Adrenal gland (tissue), 12 donors: ENCODE data around the gene PTCRA. TPM values are rescaled to one million over a fixed set of nuclear protein-coding genes. Genes with fewer than 3 reads are reported as not detected.

Experiments
- DNase-seq, 7 donors: peaks; one replicate each; pipeline ENCODE4 v3.0.0-alpha.2; 2019 to 2020
- H3K27ac ChIP-seq, 5 donors: fragments of 200-600 bp; sonication (generic) in 4 of 5; 1 replicate in 3 of 5; 2 replicates in 2 of 5; pipeline versions ENCODE4 v1.5.1 to v1.8.0; 2016 to 2020; ENCODE audit warnings: mild to moderate bottlenecking in 1 of 5
- H3K27me3 ChIP-seq: fragments of 200-600 bp; 2 replicates; pipeline ENCODE4 v1.8.0; 2021
- H3K36me3 ChIP-seq, 2 donors: fragments of 200-600 bp; replicated peaks in 1 of 2; 1 replicate in 1 of 2; 2 replicates in 1 of 2; pipeline versions ENCODE4 v1.5.1 to v1.8.0; 2018 to 2022
- H3K4me1 ChIP-seq, 2 donors: fragments of 200-600 bp; replicated peaks in 1 of 2; 1 replicate in 1 of 2; 2 replicates in 1 of 2; pipeline versions ENCODE4 v1.5.1 to v1.8.0; 2018 to 2021
- H3K4me3 ChIP-seq, 4 donors: fragments of 200-600 bp; sonication (generic) in 3 of 4; one replicate each; pipeline ENCODE4 v1.5.1; 2016 to 2018
- H3K9me3 ChIP-seq, 3 donors: fragments of 200-600 bp; sonication (generic) in 1 of 3; replicated peaks in 1 of 3; 1 replicate in 2 of 3; 2 replicates in 1 of 3; pipeline versions ENCODE4 v1.5.1 to v1.8.0; 2016 to 2021
- CTCF ChIP-seq, 6 experiments: fragments of 450-650 bp in 4 of 6; fragments of 200-600 bp in 2 of 6; sonication (generic) in 1 of 6; IDR thresholded peaks; 1 replicate in 5 of 6; 2 replicates in 1 of 6; pipeline versions ENCODE4 v1.5.1 to v1.8.0; 2016 to 2021; ENCODE audit warnings: antibody characterized with exemption in 6 of 6, mild to moderate bottlenecking in 2 of 6, moderate library complexity in 1 of 6
- POLR2A ChIP-seq, 2 donors: fragments of 450-650 bp; IDR thresholded peaks; one replicate each; pipeline ENCODE4 v1.6.1; 2017; ENCODE audit warnings: antibody characterized with exemption in 2 of 2, mild to moderate bottlenecking in 2 of 2, moderate library complexity in 1 of 2
- WGBS, 4 donors: extraction: QIAGEN DNeasy Blood & Tissue Kit in 2 of 4; methylation state at CpG; one replicate each; pipeline versions ENCODE4 v1.1.5 to v1.1.7; 2013 to 2017; 5-methylcytosine and 5-hydroxymethylcytosine counted together
- intact Hi-C, 2 donors: fragments of 100-400 bp; cut with DNase I; formaldehyde crosslinking; loops; one replicate each; pipeline versions ENCODE4 v1.14.1 to v1.15.0; 2022 to 2023
- polyA plus RNA-seq, 3 donors: library from polyadenylated mRNA; stranded (reverse); fragments of 200-250 nt in 2 of 3; fragments of 350-450 nt in 1 of 3; fragmentation: Illumina TruSeq in 1 of 3; extraction: RNeasy Lipid Tissue Mini Kit (QIAGEN cat#74804) in 1 of 3; gene quantifications; one replicate each; pipeline ENCODE4 v1.2.3, GENCODE V29; 2013 to 2014
- total RNA-seq, 9 donors: library from RNA; depleted of rRNA in 4 of 9; stranded (reverse); fragments of >200 nt in 4 of 9; fragments of 120-200 nt in 1 of 9; fragmentation: NEBNext Ultra II Directional in 1 of 9; extraction: Animal tissue kit (Norgen Biotek cat#: 25700) in 1 of 9; gene quantifications; one replicate each; pipeline versions ENCODE4 v1.1.0 to v1.2.4, GENCODE V29; 2013 to 2023
- donor health status: healthy with polysubstance abuse.
- donor health status: Bipolar disorder and iron deficiency.
- donor health status: DM: yes; HTN: yes; CAD: no.
- donor health status: DM: no; HTN: no; CAD: no.
- donor health status: DM: no; HTN: no; CAD: no.
- donor health status: DM: yes; HTN: yes; CAD: no.

The PTCRA gene
- total and polyA plus RNA-seq, 12 donors, result 0.22 to 0.34 TPM; not detected in 10

GRCh38 chr6:42914546-42914945 lies 1.3 kb upstream of the PTCRA start:
- Histone ChIP-seq H3K9me3 (no peaks in the 10 kb centered on the region), H3K4me1 (peaks cover 6 to 7% of the 10 kb centered on the region in 2 donors), H3K27ac (no peak overlapping the region), H3K36me3 (no peaks in the 10 kb centered on the region), H3K27me3 (no peaks in the 10 kb centered on the region), H3K4me3 (no peak overlapping the region)
- no peak for DNase-seq
- TF ChIP-seq POLR2A (IDR thresholded peaks at IDR 0.05) (no peak), CTCF (IDR thresholded peaks at IDR 0.05) (no peak)
- 78 to 93% (median 82%) methylated on average over 4 of the region's 4 CpGs for WGBS, 4 donors
- intact Hi-C loops, result no loop called here

- no peak overlapping the region for H3K27ac ChIP-seq
- peaks cover 6 to 7% of the 10 kb centered on the region in 2 donors for H3K4me1 ChIP-seq
- H3K9me3 ChIP-seq, result no peaks in the 10 kb centered on the region
- 53 to 92% (median 86%) methylated on average over 1 of the region's 1 CpG for WGBS, 4 donors
- no peak overlapping the region for H3K4me3 ChIP-seq
- intact Hi-C loops, result no loop called here
- TF ChIP-seq POLR2A (IDR thresholded peaks at IDR 0.05), result no peak
- no peak for TF ChIP-seq CTCF (IDR thresholded peaks at IDR 0.05)
- no peak for DNase-seq
- no peaks in the 10 kb centered on the region for H3K36me3 ChIP-seq
- H3K27me3 ChIP-seq, result no peaks in the 10 kb centered on the region
These were observed 435 bp downstream of the PTCRA start for GRCh38 chr6:42916288-42916687.

- no peak for DNase-seq
- Histone ChIP-seq H3K27ac (no peak overlapping the region), H3K27me3 (no peaks in the 10 kb centered on the region), H3K9me3 (no peaks in the 10 kb centered on the region), H3K4me1 (no peaks in the 10 kb centered on the region), H3K36me3 (no peaks in the 10 kb centered on the region), H3K4me3 (no peak overlapping the region)
- TF ChIP-seq POLR2A (IDR thresholded peaks at IDR 0.05), result no peak
- no peak for TF ChIP-seq CTCF (IDR thresholded peaks at IDR 0.05)
- WGBS, 4 donors, result 67 to 76% (median 69%) methylated on average over 6 of the region's 6 CpGs
- intact Hi-C loops, result no loop called here
These were observed 5.9 kb downstream of the PTCRA start for GRCh38 chr6:42921801-42922200.

GRCh38 chr6:42923666-42924065 lies 7.8 kb downstream of the PTCRA start:
- Histone ChIP-seq H3K4me3 (no peak overlapping the region), H3K36me3 (no peaks in the 10 kb centered on the region), H3K27me3 (no peaks in the 10 kb centered on the region), H3K27ac (no peak overlapping the region), H3K4me1 (peaks cover 3 to 9% of the 10 kb centered on the region in 2 donors), H3K9me3 (no peaks in the 10 kb centered on the region)
- 58 to 69% (median 66%) methylated on average over 2 of the region's 2 CpGs for WGBS, 4 donors
- no peak for DNase-seq
- intact Hi-C loops, result no loop called here
- TF ChIP-seq CTCF (IDR thresholded peaks at IDR 0.05) (no peak), POLR2A (IDR thresholded peaks at IDR 0.05) (no peak)
